GM12878 (cell line): ENCODE measurements around the gene LRRK1. TPM values are rescaled to one million over a fixed set of nuclear protein-coding genes. Genes with fewer than 3 reads are reported as not detected.

Experiments used
- ATAC-seq: fragments of 200-7000 bp; cut with Tn5 transposase; 3 replicates; pipeline ENCODE4 v1.9.1; 2020; ENCODE audit warnings: mild to moderate bottlenecking, moderate library complexity
- BruUV-seq: library from RNA; stranded (reverse); fragments of 400-500 nt; replicated peaks from 2 replicates; lab custom pipeline; 2021; lab: Mats Ljungman, UMichigan
- CTCF ChIA-PET: fragments of 300-600 bp; sonication (Branson Sonifier 250); formaldehyde crosslinking; extraction: SDS; loops from one replicate; lab custom pipeline; 2021; ENCODE audit warnings: inconsistent platforms; lab: Yijun Ruan, JAX
- POLR2A ChIA-PET: fragments of 350-600 bp; formaldehyde crosslinking; extraction: SDS; loops from one replicate; lab custom pipeline; 2021; ENCODE audit warnings: inconsistent platforms; lab: Charles Lee
- RAD21 ChIA-PET: fragments of 300-600 bp; sonication (Branson Sonifier 250); formaldehyde crosslinking; loops from one replicate; lab custom pipeline; 2023; ENCODE audit warnings: antibody characterized with exemption; ENCODE audit not compliant: unreplicated experiment; lab: Charles Lee
- SMC1A ChIA-PET: fragments of 300-600 bp; sonication (Branson Sonifier 250); formaldehyde crosslinking; loops from one replicate; lab custom pipeline; 2023; ENCODE audit not compliant: unreplicated experiment, uncharacterized antibody; lab: Charles Lee
- DNase-seq: peaks from one replicate; pipeline ENCODE4 v3.0.0-alpha.2; 2011; ENCODE audit warnings: low read depth, low spot score
- FAIRE-seq: peaks from 3 replicates; lab custom pipeline; 2011; peaks lifted over from hg19 to GRCh38; lab: Jason Lieb, UNC
- H2AFZ ChIP-seq: 2 replicates; pipeline ENCODE4 v1.6.0; 2011; ENCODE audit warnings: low read depth, low read length, control low read depth; ENCODE audit not compliant: control insufficient read depth
- H3K27ac ChIP-seq: 2 replicates; pipeline ENCODE4 v1.5.1; 2011; ENCODE audit warnings: control low read depth; ENCODE audit not compliant: control insufficient read depth, insufficient read depth
- H3K27me3 ChIP-seq, 2 experiments: replicated peaks in 1 of 2; 2 replicates each; pipeline versions ENCODE4 v1.6.0 to v1.6.1; 2011; ENCODE audit warnings: low read length in 1 of 2; ENCODE audit not compliant: control insufficient read depth in 2 of 2, insufficient read depth in 2 of 2
- H3K36me3 ChIP-seq, 2 experiments: 2 replicates each; pipeline ENCODE4 v1.5.1; 2011; ENCODE audit warnings: low read length in 1 of 2; ENCODE audit not compliant: control insufficient read depth in 2 of 2, insufficient read depth in 2 of 2
- H3K4me1 ChIP-seq: 2 replicates; pipeline ENCODE4 v1.6.1; 2011; ENCODE audit warnings: mild to moderate bottlenecking, low read length, moderate library complexity, mixed read lengths; ENCODE audit not compliant: control insufficient read depth, insufficient read depth
- H3K4me2 ChIP-seq: 2 replicates; pipeline ENCODE4 v1.6.0; 2011; ENCODE audit warnings: control low read depth; ENCODE audit not compliant: control insufficient read depth, insufficient read depth
- H3K4me3 ChIP-seq: fragments of 200-600 bp; sonication (generic); 2 replicates; pipeline ENCODE4 v1.5.1; 2016
- H3K79me2 ChIP-seq: 2 replicates; pipeline ENCODE4 v1.6.0; 2011; ENCODE audit warnings: low read length; ENCODE audit not compliant: control insufficient read depth, insufficient read depth
- H3K9ac ChIP-seq: 2 replicates; pipeline ENCODE4 v1.8.0; 2011; ENCODE audit warnings: low read length, control low read depth, mixed read lengths; ENCODE audit not compliant: control insufficient read depth, insufficient read depth
- H3K9me3 ChIP-seq: replicated peaks from 3 replicates; pipeline ENCODE4 v1.5.1; 2011; ENCODE audit warnings: mild to moderate bottlenecking, low read length; ENCODE audit not compliant: control insufficient read depth, insufficient read depth
- H4K20me1 ChIP-seq: 2 replicates; pipeline ENCODE4 v1.6.0; 2011; ENCODE audit not compliant: control insufficient read depth, insufficient read depth
- LARP7 ChIP-seq: fragments of 450-650 bp; IDR thresholded peaks from 2 replicates; pipeline ENCODE4 v1.6.1; 2017; ENCODE audit warnings: mild to moderate bottlenecking
- USF1 ChIP-seq: IDR thresholded peaks from 2 replicates; pipeline ENCODE4 v1.6.1; 2011; ENCODE audit warnings: borderline replicate concordance, low read depth, mild to moderate bottlenecking, moderate library complexity, mixed read lengths, low read length; ENCODE audit not compliant: insufficient read depth; ENCODE audit errors: extremely low read length
- ZBTB11 ChIP-seq: fragments of 450-650 bp; formaldehyde crosslinking; IDR thresholded peaks from 2 replicates; pipeline ENCODE4 v1.5.0; 2022; ENCODE audit warnings: mild to moderate bottlenecking, missing genetic modification characterization
- ZNF592 ChIP-seq: fragments of 450-650 bp; IDR thresholded peaks from 2 replicates; pipeline ENCODE4 v1.6.1; 2017; ENCODE audit warnings: mild to moderate bottlenecking, moderate library complexity
- WGBS: methylation state at CpG from one replicate; pipeline ENCODE4 v1.1.6; 2016; ENCODE audit warnings: low lambda C conversion rate; ENCODE audit not compliant: insufficient replicate concordance, insufficient coverage; ENCODE audit errors: missing lambda C conversion rate; 5-methylcytosine and 5-hydroxymethylcytosine counted together
- in situ Hi-C: fragments of 300-500 bp; cut with MboI; formaldehyde crosslinking; loops from 9 replicates; pipeline ENCODE4 v1.14.3; 2018; ENCODE audit warnings: mixed read lengths
- intact Hi-C: fragments of 100-400 bp; cut with micrococcal nuclease; formaldehyde crosslinking; loops from one replicate; pipeline ENCODE4 v1.14.2; 2022; ENCODE audit not compliant: unreplicated experiment
- polyA plus RNA-seq, 11 experiments: library from polyadenylated mRNA; depleted of rRNA in 4 of 11; unstranded in 6 of 11; stranded (reverse) in 5 of 11; fragments of >200 nt; fragmentation: Nextera tagmentation in 4 of 11; fragmentation: Illumina TruSeq in 1 of 11; extraction: Ambion mirVana in 4 of 11; extraction: Trizol in 1 of 11; gene quantifications; 1 replicate in 1 of 11; 2 replicates in 10 of 11; pipeline versions ENCODE4 v1.2.1 to v1.2.3, GENCODE V29; 2011 to 2016; ENCODE audit warnings: inconsistent platforms in 2 of 11, missing spikeins in 2 of 11, low read depth in 1 of 11
- total RNA-seq, 4 experiments: library from RNA; depleted of rRNA in 3 of 4; stranded (reverse); fragments of >200 nt in 3 of 4; fragmentation: Illumina TruSeq in 1 of 4; extraction: Trizol in 1 of 4; gene quantifications; 2 replicates each; pipeline versions ENCODE4 v1.2.1 to v1.2.3, GENCODE V29; 2013 to 2021

LRRK1 gene
- total and polyA plus RNA-seq, 10 of the 15 experiments (the other 5 are each of a cell fraction or from before 2014, with no cell fraction given): 2.2 to 58.3 (median 17.9) TPM

GRCh38 chr15:100980410-100981046 is 61.4 kb downstream of the LRRK1 start:
- Histone ChIP-seq H3K9me3 (no peaks in the 10 kb centered on the region), H3K36me3 (peaks cover 2 to 13% of the 10 kb centered on the region in 2 experiments), H3K27ac (no peak overlapping the region), H3K79me2 (no peaks in the 10 kb centered on the region; the same call in 1 of the 2 replicates), H3K27me3 (no peaks in the 10 kb centered on the region), H2AFZ (no peak overlapping the region), H3K4me2 (no peak overlapping the region), H3K4me1 (peaks cover 4% of the 10 kb centered on the region; the same call in 1 of the 2 replicates), H4K20me1 (no peaks in the 10 kb centered on the region), H3K4me3 (no peak overlapping the region), H3K9ac (no peak overlapping the region)
- intact Hi-C loops: no loop called here
- BruUV-seq: no TSS peak
- ATAC-seq (no peak), DNase-seq (no peak), FAIRE-seq (no peak)
- ChIA-PET CTCF (interaction anchor here (1.3 kb wide), 1 partner anchor 63 kb away, joined by 5 read pairs; no protein-coding TSS in a partner anchor), RAD21 (no interaction called here), POLR2A (no interaction called here), SMC1A (interaction anchor here (0.8 to 1.4 kb wide), 3 partner anchors 8 to 62 kb away, joined by 3 to 4 read pairs (median 4); partner anchors contain the start of gene LRRK1)
- TF ChIP-seq ZNF592: no peak
- TF ChIP-seq LARP7: no peak
- no peak for TF ChIP-seq USF1
- TF ChIP-seq ZBTB11 (CRISPR knock-in tag): no peak
- 55% methylated on average over 4 of the region's 4 CpGs for WGBS
- in situ Hi-C loops: no loop called here
